ENCODE data around the gene CD209.

The CD209 gene

DNA sequence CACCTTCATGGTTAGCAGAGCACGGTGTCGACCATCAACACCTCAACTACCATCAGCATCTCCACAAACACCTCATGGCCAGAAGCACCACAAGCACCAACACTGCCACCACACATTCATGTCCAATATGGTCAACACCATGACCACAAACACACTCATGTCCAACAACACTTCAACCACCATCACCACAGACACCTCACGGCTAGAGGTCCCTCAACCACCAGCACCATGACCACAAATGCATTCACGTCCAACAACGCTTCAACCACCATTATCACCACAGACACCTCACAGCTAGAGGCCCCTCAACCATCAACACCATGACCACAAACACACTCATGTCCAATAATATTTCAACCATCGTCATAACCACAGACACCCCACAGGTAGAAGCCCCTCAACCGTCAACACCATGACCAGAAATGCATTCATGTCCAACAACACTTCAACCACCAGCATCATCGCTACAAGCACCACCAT, 56.5 kb downstream of the CD209 start:
- no peak for DNase-seq (ENCODE audit: low read depth)
- H3K4me3 ChIP-seq (ENCODE audit: low read depth, low read length), result no peak overlapping the region
- TF ChIP-seq, protein P1, sequence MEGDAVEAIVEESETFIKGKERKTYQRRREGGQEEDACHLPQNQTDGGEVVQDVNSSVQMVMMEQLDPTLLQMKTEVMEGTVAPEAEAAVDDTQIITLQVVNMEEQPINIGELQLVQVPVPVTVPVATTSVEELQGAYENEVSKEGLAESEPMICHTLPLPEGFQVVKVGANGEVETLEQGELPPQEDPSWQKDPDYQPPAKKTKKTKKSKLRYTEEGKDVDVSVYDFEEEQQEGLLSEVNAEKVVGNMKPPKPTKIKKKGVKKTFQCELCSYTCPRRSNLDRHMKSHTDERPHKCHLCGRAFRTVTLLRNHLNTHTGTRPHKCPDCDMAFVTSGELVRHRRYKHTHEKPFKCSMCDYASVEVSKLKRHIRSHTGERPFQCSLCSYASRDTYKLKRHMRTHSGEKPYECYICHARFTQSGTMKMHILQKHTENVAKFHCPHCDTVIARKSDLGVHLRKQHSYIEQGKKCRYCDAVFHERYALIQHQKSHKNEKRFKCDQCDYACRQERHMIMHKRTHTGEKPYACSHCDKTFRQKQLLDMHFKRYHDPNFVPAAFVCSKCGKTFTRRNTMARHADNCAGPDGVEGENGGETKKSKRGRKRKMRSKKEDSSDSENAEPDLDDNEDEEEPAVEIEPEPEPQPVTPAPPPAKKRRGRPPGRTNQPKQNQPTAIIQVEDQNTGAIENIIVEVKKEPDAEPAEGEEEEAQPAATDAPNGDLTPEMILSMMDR (IDR thresholded peaks at IDR 0.05; ENCODE audit: low read depth, low read length, missing control alignments), result no peak
- in situ Hi-C loops (cut with HindIII; ENCODE audit: low sequenced_read_pairs), result no loop called here

All from astrocyte of the cerebellum (primary cell).